T47D (cell line): ENCODE data around the gene CHN1.

Experiments
- DNase-seq, 2 experiments: peaks; one replicate each; pipeline versions ENCODE4 v3.0.0 to v3.0.0-alpha.2; 2011 to 2012; ENCODE audit warnings: low read depth in 1 of 2, low spot score in 1 of 2
- JUND ChIP-seq: IDR thresholded peaks from 2 replicates; pipeline ENCODE4 v1.6.1; 2012; ENCODE audit warnings: low read depth
- in situ Hi-C: cut with HindIII; loops from 2 replicates; pipeline ENCODE4 v1.10.0; 2016; ENCODE audit warnings: low sequenced_read_pairs, low pct_unique_long_range_greater_than_20kb

Gene CHN1

GRCh38 chr2:174753038-174753633, 252.0 kb downstream of the CHN1 start:
- TF ChIP-seq JUND: no peak
- in situ Hi-C loops: no loop called here
- no peak for DNase-seq

GRCh38 chr2:174752403-174753037, 252.7 kb downstream of the CHN1 start:
- no peak for DNase-seq
- in situ Hi-C loops: no loop called here
- TF ChIP-seq JUND: no peak

GRCh38 chr2:174750923-174751441, 254.2 kb downstream of the CHN1 start:
- DNase-seq: no peak
- in situ Hi-C loops: no loop called here
- no peak for TF ChIP-seq JUND

- DNase-seq: no peak
- in situ Hi-C loops: no loop called here
These were observed 255.4 kb downstream of the CHN1 start for GRCh38 chr2:174749793-174750192.

GRCh38 chr2:174748948-174749347, 256.2 kb downstream of the CHN1 start:
- no peak for TF ChIP-seq JUND
- DNase-seq: peak; percentile 22 to 68
- in situ Hi-C loops: no loop called here

More at GRCh38 chr2:174749793-174750192, 255.4 kb downstream of the CHN1 start:
- no peak for TF ChIP-seq JUND
